HG03460 (cell line): Measurements from ENCODE around the gene FNDC3A.
"Not testable (repeated sequence)": the region's sequence is repeated elsewhere in the genome, so short reads cannot be mapped to it uniquely, and the experiment has no call there.

Experiments used
- ATAC-seq: cut with Tn5 transposase; IDR thresholded peaks from one replicate; pipeline ENCODE4 v1.9.1; 2021; ENCODE audit not compliant: unreplicated experiment

The FNDC3A gene

DNA sequence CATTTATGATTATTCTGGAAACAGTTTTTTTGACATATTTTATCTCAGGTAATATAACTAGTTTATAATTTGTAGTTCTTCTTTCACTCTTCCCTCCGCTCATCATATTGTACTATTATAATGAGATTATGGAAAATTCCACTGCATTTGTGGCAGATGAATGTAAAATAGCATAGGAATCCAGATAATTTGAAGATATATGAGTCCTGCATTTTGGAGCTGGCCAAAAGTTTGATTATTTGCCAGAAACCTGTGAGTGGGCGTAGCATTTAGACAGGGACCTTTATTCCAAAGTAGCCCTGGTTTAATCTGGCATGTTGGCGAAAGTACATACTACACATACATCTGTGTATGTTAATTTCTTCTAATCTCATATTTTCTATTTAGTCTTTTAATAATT, 65.2 kb downstream of the FNDC3A start:
- ATAC-seq = no peak

DNA sequence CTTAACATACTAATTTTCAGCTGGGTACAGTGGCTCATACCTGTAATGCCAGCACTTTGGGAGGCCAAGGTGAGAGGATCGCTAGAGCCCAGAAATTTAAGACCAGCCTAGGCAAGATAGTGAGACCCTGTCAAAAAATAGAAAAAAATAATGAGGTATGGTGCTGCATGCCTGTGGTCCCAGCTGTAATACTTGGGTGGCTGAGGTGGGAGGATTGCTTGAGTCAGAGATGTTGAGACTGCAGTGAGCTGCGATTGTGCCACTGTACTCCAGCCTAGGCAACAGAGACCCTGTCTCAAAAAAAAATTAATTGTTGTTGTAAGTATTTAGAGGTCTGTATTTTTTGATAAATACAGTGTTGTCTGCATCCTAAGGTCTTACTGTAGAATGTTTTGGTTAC, 66.8 kb downstream of the FNDC3A start:
- ATAC-seq = no peak

DNA sequence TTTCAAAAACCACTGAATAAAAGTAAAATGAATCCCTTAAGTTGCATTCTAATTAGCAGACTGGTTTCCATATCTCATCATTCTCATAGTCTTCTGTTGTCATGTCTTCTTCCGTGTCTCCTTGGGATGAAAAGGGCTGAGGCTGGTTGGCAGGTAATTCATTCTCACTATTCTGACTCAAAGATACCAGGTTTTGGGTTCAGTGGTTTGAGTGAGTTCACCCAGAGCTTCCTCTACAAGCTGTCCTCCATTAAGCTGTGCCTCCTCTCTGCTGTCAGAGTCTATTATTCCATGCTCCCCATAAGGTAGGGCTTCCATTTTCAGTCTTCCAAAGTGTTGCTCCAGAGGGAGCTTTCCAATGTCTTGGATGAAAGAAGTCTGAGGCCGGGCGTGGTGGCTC, 68.3 kb downstream of the FNDC3A start:
- ATAC-seq = no peak

DNA sequence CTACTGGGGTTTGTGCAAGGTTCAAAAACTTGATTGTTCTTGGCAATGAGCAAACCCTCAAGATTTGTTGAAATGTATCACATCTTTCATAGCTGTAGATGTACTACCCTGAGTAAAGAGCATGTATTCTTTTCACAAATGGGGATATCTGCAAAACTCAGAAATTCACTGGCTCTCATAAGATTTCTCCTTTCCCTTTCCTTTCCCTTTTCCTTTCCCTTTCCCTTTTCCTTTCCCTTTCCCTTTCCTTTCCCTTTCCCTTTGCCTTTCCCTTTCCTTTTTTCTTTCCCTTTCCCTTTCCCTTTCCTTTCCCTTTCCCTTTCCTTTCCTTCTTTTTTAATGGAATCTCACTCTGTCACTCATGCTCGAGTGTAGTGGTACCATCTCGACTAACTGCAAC, 69.1 kb downstream of the FNDC3A start:
- no peak for ATAC-seq

DNA sequence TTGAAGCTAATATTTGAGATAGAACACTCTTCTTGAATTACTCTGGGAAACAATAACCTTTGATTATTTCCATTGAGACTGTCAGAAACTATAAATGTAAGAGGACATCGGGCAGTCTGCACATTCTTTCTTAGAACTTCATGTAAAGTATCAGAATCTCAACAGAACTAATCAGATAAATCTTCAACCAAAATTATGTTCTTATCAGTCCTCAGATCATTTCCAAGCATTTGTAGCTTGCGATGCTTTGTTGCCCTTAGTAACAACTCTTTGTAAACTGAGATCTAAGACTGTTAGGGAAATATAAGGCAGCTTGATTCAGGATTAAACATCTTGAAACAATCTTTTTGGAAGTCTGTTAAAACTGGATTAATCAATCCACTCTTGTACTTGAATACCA, 70.3 kb downstream of the FNDC3A start:
- no peak for ATAC-seq

DNA sequence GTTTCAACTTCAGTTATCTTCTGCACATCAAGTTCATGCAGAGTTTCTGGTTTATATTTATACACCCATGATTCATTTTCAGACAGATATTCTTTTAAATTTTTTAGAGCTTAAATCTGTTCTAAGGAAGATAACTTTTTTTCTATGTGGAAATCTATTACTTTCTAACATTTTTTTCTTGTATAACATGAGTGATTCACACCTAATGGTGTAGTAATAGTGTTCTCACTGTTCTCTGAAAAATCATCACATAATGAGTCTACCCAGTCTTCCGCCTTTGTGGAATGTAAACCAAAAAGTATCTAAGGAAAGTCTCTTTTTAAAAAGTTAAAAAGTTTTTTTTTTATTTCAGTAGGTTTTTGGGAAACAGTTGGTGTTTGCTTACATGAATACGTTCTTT, 70.8 kb downstream of the FNDC3A start:
- no peak for ATAC-seq

DNA sequence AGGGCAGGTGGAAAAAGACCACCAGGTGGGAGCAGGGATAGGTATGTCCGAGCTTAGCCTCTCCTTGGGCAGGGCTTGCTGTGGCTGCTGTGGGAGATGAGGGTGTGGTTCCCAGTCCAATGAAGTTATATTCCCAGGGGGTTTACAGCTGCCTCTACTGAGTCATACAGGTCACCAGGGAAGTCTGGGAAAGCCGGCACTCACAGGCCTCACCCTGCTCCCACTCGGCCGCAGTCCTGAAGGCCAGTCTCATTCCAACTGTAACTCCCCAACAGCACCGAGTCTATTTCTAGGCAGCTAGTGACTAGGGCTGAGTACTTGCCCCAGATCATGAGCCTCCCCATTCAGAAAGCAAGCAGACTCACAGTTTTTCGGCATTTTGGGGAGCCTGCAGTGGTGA, 77.1 kb downstream of the FNDC3A start:
- ATAC-seq = no peak

DNA sequence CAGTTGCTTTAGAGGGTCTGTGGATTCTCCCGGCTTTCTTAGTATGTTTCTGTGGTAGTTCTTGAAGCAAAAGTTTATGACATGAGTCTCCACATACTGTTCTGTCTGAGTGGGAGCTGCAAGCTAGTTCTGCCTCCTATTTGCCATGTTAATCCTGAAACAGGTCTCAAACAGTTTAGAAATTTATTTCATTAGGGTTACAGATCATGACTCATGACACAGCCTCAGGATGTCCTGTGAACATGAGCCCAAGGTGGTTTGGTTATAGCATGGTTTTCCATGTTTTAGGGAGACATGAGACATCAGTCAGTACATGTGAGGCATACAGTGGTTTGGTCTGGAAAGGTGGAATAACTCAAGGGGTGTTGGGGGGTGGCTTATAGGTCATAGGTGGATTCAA, 77.5 kb downstream of the FNDC3A start:
- no peak for ATAC-seq

DNA sequence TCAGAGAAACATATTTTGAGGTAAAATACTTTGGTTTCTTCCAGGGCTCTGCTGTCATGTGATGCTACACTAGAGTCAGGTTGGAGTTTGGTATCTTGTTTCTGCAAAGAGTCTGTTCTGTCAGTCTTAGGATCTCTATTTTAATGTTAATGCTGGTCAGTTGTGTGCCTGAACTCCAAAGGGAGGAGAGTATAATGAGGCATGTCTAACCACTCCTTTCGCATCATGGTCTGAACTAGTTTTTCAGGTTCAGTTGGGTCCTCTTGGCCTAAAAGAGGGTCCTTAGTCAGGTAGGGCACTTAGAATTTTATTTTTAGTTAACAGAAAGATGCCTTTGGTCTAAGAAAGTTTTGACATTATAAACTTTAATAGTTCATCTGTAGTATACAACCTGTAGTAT, 78.2 kb downstream of the FNDC3A start:
- ATAC-seq = no peak

DNA sequence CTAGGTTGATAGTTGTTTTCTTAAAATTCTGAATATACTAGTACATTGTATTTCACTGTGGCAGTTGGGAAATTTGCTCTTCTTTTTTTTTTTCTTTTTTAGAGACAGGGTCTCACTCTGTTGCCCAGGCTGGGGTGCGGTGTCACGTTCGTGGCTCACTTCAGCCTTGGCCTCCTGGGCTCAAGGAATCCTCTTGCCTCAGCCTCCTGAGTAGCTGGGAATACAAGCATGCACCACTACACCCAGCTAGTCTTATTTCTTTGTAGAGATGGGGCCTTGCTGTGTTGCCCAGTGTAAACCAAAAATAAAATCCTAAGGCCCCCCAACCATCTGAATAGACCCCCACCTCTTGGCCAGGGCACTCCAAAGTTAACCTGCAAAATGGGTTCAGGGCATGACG, 79.3 kb downstream of the FNDC3A start:
- ATAC-seq = no peak

DNA sequence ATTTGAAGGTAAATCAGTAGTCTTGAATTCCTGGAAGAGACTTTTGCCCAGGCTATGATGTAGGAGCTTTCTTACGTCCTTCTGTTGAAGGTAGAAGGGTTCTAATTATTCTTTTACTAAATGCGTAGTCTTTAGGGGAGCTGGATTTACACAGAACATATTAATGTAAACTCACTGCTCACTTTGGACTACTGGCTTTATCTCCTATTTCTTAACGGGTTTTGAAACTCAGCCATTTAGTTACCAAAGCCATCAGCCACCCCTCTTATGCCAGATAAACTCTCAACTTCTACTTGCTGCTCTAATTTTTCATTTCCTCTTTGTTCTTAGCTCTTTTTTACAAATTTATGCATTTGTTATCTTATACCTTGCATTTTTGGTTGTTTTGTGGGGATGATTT, 81.5 kb downstream of the FNDC3A start:
- no peak for ATAC-seq

DNA sequence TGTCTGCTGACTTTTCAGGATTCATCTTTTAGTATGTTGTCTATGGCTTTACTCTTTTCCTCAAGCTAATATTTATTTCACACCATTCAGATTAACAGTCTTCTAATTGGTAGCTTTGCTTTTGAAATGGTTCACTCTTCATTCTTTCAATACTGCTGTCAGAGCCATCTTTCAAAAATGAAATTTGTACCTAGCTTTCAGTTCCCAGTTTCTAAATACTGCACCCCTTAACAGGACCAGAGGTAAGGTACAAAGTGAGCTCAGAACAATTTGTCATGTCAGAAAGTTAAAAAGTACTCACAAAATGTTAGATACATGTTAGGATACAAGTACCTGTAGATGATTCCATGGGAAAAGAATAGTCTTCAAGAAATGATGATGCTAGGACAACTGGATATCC, 83.0 kb downstream of the FNDC3A start:
- ATAC-seq = no peak

DNA sequence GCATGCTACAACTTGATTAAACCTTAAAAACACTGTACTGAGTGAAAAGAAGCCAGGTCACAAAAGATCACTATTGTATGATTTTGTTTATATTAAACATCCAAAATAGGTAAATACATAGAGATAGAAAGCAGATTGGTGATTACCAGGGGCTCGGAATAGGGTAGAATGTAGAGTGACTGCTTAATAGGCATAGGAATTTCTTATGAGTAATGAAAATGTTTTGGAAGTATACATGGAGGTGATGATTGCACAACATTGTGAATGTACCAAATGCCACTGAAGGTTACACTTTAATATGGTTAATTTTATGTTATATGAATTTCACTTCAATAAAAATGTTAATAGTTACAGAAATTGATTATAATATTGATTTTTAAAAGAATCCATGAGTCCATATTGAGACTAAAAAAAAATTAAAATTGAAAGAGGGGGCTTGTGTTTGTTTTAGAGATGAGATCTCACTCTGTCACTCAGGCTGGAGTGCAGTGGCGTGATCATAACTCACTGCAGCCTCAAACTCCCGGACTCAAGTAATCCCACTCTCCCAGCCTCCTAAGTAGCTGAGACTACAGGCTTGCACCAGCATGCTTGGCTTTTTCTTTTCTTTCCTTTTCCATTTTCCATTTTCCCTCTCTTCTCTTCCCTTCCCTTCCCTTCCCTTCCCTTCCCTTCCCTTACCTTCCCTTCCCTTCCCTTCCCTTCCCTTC, 85.1 kb downstream of the FNDC3A start:
- ATAC-seq = no peak

DNA sequence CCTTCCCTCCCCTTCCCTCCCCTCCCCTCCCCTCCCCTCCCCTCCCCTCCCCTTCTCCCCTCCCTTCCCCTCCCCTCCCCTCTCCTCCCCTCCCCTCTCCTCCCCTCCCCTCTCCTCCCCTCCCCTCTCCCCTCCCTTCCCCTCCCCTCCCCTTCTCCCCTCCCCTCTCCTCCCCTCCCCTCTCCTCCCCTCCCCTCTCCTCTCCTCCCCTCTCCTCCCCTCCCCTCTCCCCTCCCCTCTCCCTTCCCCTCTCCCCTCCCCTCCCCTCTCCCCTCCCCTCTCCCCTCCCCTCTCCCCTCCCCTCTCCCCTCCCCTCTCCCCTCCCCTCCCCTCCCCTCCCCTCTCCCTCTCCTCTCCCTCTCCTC, 85.7 kb downstream of the FNDC3A start:
- not testable (repeated sequence) for ATAC-seq

DNA sequence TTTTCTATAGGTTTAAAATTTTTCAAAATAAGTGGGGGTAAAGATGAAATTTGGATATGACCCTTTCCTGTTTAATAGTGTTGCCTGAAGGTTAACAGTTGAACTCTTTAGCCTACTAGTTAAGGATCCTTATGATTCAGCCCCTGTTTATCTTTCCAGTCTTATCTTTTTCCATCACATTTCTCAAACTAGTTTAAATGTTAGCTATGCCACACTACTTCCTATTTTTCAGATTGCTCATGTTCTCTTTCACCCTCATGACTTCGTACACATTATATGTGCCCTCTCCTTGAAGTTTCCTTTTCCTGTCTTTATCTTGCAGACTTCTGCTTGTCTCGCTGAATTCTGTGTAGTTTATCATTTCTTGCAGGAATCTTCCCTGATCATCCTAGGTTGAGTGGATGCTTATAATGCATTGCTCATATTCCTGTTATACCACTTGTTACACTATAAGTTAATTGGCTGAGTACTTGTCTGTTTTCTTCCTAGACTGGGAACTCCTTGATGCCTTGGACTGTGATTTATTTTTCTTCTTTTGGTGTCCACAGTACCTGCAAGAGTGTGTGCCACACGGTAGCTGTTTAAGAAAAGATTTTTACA, 86.7 kb downstream of the FNDC3A start:
- no peak for ATAC-seq

DNA sequence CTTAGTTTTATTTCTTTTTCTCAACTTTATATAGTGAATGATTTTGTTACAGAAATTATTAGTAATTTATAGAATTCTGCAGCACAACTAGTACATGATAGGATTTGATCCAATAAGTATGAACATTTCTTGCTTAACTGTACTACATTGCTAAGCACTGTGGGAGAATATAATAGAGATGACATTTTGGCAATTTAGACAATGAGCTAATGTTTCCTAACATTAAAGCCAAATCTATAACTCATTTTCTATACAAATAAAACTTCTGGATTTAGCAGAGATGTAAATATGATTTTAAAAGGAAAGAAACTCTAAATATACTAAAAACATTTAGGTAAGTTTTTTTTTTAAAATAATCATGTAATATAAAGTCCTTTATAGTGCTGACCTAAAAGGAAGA, 87.3 kb downstream of the FNDC3A start:
- no peak for ATAC-seq

DNA sequence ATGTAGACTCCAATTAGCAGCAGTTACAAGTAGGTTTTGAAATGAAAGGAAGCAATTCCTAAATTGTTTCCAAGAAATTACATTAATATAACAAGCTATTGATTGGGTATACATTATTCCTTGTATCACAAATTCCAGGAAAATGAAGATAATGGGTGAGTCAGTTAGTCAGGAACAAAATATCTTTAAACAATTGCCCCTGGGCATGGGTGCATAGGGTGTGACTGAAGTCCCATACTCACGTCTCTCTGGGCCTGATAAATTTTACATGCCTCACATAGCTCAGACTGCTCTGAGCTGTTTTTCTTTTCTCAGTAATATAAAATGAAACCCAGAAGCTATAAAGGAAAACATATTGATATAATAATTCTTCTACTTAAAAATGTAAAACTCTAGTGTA, 87.8 kb downstream of the FNDC3A start:
- no peak for ATAC-seq

DNA sequence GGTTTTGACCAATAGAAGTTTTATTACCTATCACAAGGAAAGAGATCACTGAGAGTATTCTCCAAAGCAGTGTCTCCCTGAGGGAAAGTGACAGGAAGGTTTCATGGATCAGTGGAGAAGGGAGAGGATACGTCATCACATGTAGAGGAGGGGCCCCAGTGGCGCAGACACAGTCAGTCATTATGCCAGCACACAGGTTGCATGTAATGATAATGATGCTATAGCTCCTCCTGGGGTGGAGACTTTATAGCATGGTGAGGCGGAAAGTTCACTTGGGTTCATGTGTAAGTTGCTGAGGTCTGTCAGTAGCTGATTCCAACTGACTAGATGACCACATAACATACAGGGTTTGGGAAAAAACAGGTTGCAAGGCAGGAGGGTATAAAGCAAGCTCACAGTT, 88.8 kb downstream of the FNDC3A start:
- ATAC-seq = no peak

DNA sequence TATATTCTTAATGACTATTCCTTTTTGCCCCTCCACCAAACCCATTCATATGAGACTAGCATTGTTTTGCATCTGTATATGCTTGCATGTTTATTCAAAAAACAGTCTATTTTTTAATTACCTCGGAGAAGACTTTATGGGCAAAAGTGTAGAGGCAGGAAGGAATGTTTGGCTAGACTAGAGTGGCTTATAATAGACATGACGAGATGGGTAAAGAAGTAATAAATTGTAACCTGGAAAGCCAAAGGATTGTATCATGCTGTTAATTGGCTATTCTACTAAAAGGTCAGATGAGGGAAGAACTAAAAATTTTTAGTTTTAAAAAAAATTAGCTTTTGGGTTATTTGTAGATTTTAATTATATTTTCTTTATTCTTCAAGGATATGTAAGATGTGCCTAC, 91.1 kb downstream of the FNDC3A start:
- no peak for ATAC-seq

DNA sequence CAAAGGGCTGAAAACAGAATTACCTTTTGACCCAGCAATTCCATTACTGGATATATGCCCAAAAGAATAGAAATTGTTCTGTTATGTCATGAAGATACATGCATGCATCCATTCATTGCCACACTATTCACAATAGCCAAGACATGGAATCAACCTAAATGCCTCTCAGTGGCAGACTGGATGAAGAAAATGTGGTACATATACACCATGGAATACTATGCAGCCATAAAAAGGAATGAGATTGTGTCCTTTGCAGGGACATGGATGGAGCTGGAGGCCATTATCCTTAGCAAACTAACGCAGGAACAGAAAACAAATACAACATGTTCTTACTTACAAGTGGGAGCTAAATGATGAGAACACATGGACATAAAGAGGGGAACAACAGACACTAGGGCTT, 92.8 kb downstream of the FNDC3A start:
- not testable (repeated sequence) for ATAC-seq

DNA sequence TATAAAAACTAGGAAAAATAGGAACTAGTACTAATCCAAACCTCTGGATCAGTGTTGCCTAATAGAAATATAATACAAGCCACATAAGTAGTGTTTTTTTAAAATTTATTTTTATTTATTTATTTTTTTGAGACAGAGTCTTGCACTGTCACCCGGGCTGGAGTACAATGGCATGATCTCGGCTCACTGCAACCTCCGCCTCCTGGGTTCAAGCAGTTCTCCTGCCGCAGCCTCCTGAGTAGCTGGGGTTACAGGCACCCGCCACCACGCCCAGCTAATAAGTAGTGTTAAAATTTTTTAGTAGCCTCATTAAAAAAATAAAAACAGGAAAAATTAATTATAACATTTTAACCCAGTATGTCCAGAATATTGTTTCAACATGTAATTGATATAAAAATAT, 94.3 kb downstream of the FNDC3A start:
- ATAC-seq = not testable (repeated sequence)

DNA sequence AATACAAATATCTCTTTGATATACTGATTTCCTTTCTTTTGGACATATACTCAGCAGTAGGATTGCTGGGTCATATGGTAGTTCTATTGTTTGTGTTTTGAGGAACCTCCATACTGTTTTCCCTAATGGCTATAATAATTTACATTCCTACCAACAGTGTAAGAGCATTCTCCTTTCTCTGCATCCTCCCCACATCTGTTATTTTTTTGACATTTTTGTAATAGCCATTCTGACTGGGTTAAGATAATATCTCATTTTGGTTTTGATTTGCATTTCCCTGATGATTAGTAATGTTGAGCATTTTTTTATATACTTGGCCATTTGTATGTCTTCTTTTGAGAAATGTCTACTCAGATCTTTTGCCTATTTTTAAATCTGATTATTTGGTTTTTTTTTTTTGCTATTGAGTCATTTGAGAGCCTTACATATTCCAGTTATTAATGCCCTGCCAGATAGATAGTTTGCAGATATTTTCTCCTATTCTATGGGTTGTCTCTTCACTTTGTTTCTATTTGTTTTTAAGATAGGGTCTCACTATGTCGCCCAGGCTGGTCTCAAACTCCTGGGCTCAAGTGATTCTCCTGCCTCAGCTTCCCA, 95.7 kb downstream of the FNDC3A start:
- ATAC-seq = no peak
